ENCODE measurements around the gene POLR2E.
"Not testable (repeated sequence)": the region's sequence is repeated elsewhere in the genome, so short reads cannot be mapped to it uniquely, and the experiment has no call there.

The POLR2E gene

DNA sequence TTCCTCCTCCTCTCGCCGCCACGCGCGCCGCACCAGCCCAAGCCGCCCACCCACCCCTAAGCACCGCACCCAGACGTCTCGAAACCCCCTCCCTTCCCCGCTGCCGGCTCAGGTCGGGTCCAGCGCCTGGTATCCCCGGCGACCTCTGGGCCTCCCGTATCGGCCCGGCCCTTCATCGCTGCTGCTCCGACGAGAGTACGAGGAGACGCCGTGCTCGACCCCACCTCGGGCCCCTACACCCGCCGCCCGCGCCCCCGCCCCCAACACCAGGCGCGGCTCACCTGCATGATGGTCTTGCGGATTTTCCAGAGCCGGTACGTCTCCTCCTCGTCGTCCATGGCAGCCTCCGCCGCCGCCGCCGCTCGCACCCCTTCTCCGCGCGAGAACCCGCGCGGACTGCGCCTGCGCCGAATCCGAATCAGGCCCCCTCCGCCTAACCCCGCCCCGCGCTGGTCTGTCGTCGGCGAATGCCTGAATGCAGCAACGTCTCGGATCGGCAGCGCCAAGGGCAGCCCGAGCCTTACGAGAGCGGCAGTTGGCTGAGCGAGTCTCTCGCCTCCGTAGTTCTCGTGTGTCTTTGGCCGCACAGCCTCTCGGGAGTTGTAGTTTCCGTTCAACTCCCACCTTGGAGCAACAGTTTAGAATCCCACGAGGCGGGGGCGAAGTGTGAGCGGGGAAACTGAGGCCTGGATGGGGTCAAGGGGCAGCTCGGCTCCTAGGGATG is at the start of gene POLR2E:
TSS of gene POLR2E (minus strand) at position 398 of the 724 bp plus-strand sequence. CDS start at position 338, 60 bp downstream.
- peak; percentile 98 to 99 for DNase-seq

GRCh38 chr19:1144741-1145140 is 49.6 kb upstream of the POLR2E start:
- DNase-seq, result no peak

DNA sequence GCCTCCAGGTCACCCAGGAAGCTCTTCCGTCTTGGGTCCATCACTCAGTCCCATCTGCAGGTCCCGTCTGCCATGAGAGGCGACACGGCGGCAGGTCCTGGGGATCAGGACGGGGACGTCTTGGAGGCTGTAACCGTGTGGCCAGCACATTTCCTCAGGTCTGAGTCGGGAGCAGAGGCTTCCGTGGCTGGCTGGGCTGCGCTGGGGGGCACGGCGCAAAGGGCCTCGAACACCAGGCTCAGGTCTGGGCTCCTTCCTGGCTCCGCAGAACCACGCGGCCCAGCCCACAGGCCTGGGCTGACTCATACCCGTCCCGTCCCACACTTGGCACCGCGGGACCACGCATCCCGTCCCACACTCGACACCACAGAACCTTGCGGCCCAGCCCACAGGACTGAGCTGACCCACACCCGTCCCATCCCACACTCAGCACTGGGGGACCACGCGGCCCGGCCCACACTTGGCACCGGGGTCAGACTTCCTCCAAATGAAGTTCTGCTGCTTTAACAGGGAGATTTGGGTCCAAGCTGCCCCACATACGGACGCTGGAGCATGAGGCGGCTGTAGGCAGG is 48.7 kb upstream of the POLR2E start:
- no peak for DNase-seq

GRCh38 chr19:1141944-1142343 is 46.8 kb upstream of the POLR2E start:
- DNase-seq, result no peak

DNA sequence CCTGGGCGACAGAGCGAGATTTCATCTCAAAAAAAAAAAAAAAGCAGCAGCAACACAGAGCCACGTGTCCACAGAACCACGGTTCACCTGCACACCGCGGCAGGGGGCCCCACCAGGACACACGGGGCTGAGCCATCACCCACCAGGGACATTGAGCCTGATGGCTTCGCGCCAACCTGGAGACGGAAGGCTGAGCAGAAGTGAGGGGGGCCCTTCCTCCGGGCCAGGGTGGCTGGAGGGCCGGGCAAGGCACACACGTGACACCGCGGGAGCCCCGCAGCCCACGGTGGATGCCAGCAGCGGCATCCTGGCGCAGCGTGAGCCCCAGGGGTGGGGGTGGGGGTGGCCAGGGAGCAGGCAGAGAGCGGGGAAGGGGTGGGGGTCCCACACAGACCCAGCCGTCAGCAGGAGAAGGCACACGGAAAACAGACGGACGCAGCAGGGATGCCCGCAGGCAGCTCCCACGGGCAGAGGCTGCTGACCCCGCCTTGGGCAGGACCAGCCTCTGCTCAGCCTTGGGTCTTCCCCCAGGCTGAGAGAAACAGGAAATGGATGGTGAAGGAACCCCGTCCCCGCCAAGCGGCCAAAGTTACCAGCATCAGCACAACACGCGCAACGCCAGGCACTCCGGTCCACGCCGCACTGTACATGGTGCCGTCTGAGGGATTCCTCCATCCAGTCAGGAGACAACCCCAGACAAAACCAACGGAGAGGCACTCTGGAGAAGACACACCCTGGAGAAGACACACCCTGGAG is 45.3 kb upstream of the POLR2E start:
- no peak for DNase-seq

DNA sequence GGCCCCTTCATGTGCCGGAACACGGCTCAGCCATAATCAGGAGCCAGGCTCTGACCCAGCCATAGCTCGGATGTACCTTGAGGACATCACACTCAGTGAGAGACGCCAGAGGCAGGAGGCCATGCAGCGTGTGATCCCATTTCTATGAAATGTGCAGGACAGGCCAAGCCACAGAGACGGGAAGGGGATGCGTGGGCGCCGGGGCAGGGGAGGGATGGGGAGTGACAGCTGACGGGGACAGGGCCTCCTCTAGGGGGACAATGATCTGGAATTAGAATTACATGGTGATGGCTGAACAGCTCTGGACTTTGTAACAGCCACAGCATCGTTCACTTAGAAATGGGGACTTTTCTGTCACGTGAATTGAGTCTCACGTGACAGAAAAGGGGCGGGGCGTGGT is 44.0 kb upstream of the POLR2E start:
- DNase-seq, result no peak

GRCh38 chr19:1138121-1138520 is 42.9 kb upstream of the POLR2E start:
- DNase-seq, result no peak

DNA sequence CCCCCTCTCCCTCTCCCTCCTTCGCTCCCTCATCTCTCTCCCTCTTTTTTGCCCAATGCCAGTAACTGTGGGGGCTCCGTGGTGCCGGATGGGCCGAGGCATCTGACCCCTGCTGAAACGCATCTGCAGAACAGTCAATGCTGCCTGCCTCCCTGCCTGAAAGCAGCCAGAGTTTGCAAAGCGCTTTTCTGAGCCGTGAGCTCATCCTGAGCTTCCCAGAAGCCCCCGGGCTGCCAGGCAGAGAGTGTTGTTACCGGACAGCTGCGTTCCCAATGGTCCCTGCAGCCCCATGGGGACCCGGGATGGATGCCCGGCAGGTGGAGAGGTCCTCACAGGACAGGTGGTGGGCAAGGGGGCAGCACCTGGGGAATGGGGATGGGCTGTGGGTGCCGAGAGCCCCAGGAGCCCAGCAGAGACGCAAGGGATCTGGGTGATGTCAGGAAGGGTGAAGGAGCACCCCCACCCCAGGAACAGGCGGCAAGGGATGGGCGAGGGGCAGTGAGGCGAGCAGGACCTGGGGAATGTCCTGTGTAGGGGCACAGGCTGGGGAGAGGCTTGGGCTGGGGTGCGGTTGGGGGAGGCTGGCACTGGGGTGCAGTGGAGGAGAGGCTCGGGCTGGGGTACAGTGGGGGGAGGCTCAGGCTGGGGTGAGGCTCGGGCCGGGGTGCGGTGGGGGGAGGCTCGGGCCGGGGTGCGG is 41.6 kb upstream of the POLR2E start:
- no peak for DNase-seq

DNA sequence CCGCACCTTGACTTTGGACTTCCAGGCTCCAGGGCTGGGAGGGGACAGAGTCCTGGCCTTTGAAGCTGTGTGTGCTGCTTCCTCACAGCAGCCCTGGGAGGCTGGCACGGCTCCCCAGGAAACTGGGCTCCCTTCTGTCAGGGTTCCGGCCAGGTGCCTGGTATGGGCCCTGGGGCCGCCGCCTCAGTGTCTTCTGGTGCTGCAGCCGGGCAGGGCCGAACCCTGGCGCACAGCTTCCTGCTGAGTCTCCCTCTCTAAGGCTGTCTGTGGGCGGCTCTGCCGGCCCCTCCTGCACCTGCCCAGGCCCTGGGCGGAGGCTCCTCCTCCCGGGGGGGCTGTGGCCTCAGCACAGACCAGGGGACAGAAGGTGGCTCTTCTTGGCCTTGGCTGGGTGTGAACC is 41.0 kb upstream of the POLR2E start:
- no peak for DNase-seq

- no peak for DNase-seq
Measured at GRCh38 chr19:1135454-1135853, 40.3 kb upstream of the POLR2E start.

DNA sequence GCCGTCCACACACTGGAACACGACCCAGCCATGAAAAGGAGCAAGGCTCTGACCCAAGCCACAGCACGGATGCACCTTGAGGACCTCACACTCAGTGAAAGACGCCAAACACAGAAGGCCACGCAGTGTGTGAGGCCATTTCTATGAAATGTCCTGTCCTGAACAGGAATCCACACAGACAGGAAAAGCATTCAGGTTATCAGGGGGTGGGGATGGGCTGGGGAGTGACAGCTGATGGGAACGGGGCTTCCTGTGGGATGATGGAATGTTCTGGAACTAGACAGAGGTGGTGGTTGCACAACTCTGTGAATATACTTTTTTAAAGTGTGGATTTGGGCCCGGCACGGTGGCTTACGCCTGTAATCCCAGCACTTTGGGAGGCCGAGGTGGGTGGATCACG is 39.3 kb upstream of the POLR2E start:
- DNase-seq, result no peak

- peak; percentile 78 to 85 for DNase-seq
Measured at GRCh38 chr19:1133471-1133929, 38.3 kb upstream of the POLR2E start.

DNA sequence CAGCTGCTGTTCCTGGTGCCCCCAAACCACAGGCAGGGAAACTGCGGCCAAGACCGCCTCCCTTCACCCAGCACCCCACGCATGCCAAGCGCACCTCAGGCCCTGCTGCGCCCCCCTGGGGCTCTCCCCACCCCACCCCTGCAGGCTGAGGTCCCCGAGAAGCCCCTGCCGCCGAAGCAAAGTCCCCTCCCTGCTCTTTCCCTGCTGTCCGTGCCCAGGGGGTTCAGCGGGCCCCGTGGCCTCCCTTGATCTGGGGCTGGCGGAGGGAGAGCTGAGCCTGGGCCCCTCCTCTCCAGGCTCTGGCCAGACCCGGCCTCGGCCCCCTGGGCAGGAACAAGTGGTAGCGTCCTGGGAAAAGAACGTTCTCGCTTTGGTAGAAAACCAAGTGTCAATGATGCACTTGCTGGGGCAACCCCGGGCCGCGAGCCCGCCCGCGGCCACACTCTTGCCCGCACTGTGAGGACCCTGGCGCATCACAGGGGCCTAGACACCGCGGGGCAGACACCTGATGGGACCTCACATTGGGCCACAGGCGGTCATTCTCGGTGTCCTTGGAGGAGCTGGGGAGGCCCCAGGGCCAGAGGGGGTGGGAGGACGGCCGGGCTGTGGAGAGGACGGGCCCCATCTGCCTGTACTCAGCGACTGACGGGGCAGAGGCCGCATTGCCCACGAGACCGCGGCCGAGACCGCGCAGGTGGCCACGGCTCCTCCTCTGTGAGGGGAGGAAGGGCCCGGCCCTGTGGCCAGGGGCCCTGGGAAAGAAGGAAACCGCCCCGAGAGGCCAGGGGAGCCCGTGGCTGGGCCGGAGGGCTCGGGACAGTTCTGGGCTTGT is 37.6 kb upstream of the POLR2E start:
- no peak for DNase-seq

DNA sequence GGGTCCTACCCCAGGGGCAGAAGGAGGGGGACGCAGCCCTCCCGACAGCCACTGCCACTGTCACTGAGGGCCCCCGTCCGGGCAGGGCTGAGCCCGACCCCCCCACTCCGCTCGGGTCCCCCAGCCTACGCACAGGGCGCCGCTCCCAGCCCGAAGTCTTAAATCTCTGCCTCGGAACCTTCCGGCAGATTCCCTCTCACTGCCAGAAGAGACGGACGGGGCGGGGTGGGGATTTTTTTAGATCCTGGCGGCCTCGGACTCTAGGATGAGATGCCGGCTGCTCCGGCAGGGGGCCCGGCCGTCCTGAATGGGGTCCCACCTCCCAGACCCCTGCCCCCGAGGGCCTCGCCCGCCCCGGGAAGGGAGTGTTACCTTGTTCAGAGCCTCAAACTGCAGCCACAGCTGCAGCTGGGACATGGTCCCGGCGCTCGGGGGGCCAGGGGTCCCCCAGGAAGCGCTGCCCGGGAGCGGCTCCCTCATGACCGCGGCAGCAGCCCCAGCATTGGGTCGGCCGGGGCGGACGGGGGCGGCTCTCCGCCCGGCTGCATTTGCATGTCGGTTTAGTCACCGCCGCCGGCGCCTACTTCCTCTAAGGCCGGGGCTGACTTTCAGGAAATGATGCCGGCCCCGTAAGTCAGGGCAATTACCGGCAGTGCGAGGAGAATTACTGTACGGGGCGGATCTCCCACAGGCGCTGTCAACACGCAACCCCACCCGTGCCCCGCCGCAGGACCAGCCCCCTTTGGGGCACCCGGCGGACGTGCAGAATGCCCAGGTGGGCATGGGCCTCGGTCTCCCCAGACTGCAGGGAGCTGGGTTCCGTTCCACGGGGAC is 36.8 kb upstream of the POLR2E start:
- DNase-seq, result peak; percentile 92 to 95

DNA sequence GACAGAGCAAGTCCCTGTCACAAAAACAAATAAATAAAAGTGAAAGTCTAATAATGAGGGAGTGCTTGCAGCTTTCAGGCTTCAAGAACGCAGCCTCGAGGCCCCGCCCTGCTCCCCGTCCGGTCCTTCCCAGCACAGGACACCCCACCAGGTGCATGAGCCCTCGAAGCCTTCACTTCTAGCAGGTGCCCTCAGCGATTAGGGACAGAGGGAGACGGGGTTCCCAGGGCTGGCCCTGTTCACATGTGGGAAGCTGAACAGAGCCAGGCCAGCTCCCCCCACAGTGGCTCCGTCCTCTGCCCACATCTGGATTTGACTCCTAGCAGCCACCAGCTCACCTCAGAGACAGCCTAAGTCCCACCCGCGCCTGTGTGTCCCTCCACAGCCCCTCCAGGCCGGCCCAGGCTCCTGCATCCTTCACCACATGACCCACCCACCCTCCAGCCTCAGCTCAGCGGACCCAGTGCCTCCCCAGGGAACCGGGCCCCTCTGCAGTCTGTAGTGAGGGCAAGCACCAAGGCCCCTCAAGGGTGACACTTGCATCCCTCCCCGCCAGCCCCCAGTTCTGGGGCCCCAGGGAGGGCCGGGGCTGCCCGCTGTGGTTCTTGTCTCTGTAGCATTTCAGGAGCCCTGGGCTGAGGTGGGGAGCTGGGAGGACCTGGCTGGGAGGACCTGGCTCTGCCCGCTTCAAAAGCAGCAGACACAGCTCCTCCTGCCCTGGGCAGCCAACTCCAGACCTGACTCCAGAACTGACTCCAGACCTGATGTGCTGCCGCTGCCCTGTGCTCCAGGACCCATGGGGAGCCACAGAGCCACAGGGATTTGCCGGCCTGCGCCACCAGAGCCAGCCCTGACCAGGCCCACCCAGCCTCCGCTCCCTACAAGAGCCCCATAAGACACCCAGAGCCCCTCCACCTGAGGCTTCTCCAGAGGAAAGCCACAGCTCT is 35.9 kb upstream of the POLR2E start:
- DNase-seq, result peak; percentile 56 to 71

DNA sequence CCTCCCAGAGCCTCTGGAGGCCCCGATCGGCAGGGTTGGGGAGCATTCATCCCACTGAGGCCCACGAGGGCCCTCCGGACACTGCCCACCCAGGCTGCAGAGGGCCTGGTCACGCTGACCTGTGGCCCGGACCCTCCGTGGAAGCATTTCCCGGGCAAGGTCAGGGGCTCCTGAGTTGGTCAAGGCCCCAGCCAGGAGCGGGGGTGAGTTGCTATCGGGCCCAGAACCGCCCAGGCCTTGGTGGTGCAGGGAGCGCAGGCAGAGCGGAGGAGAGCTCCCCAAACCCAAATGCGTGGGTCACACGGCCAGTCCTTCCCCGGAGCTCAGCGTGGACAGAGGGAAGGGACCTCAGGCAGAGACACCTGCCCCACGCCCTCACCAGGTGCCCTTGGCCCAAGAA is 34.4 kb upstream of the POLR2E start:
- DNase-seq, result no peak

- DNase-seq, result not testable (repeated sequence)
Measured at GRCh38 chr19:1129084-1129483, 33.9 kb upstream of the POLR2E start.

GRCh38 chr19:1128106-1128505 is 32.9 kb upstream of the POLR2E start:
- DNase-seq, result no peak

DNA sequence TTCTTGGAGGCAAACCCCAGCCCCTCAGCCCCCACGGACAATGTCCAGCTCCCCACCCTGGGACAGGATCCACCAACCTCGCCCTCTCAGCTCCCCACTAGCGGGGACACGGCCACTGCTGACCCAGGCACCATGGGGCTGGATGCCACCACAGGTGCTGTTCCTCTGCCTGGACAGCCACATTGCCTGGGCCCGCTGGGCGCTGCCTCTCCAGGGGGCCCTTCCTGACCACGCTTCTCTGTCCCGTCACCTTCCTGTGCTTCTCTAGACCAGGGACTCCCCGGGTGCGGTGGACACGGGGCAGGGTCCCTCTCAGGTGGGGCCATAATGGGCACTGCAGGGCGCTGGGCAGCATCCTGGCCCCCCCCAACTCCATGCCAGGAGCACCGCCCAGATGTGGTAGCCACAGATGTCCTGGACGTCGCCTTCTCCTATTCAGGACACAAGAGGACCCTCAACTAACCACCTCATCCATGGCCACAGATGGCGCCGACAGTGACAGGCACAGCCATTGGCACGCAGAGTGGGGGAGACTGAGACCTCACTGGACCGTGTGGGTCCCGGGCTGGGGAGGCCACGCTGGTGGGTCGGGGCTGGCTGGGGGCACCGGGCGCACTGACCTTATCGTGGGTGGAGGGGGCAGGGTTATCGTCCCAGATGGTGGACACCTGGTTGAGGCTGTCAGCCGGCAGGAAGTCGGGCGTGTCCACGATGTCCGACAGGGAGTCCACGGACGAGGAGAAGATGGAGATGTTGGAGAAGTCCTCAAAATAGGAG is 32.0 kb upstream of the POLR2E start:
- DNase-seq, result no peak
